T-helper 22 cell (primary cell): ENCODE measurements around the gene TCF7L2.

Experiments used
- DNase-seq: peaks from one replicate; pipeline ENCODE4 v3.0.0-alpha.2; 2020; ENCODE audit warnings: low read depth

TCF7L2 gene

DNA sequence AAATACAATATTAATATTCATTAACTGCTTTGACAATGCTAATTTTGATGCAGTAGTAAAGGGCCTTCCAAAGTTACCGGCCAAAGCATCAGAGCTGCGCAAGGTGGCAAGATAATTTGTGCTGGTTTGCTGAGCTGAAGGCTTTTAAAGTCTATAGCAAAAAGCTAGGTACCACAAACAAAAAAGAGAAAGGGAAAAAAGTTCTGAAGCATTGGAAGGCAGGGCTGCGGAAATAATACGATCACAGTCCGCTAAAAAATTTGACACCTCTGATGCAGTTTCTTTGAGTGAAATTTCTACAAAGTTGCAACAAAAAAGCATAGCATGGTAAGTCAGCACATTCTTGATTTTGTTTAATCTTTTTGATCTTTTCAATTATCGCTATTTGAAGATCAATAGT is 175.6 kb downstream of the TCF7L2 start:
- no peak for DNase-seq

DNA sequence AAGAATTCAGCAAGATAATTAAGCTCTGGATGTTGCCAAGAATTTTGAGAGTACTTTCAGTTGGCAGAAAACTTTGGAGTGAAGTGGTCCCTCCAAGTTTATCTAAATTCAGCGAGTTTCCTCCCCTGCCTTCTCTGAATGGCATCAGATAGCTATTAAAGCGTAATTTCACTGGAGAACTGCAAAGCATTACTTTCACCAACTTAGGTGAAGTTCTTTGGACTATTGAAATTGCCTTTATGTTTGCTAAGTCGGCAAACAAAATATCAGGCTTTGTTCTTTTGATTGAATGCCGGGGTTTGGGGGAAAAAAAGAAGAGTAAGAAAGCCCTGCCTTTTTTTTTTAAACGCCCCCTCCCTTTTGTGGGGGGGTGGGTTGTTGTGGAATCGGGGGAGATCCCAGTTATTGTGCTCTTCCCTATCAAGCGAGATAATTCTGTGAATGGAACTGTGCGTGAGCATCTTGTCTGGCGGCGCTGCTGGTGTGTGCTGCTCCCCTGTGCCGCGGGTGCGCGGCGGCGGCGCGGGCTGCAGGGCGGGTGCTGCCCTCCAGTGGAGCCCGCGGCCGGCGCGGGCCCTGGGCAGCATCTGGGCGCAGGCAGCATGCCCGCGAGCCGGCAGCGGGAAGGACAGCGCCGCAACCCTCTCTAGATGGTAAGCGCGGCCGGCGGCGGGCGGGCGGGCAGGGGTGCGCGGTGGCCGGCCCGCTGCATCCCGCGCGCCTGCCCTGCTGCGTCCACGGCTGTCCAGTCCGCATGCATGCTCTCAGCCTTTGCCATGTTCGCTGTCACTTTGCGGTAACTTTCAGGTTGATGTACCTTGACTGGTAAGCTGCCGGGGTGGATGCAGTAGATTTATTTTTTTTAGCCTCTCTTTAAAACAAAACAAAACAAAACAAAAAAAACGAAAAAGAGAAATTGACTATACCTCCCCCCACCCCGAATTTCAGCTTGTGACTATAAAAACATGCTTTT is 176.5 kb downstream of the TCF7L2 start:
- DNase-seq: no peak

DNA sequence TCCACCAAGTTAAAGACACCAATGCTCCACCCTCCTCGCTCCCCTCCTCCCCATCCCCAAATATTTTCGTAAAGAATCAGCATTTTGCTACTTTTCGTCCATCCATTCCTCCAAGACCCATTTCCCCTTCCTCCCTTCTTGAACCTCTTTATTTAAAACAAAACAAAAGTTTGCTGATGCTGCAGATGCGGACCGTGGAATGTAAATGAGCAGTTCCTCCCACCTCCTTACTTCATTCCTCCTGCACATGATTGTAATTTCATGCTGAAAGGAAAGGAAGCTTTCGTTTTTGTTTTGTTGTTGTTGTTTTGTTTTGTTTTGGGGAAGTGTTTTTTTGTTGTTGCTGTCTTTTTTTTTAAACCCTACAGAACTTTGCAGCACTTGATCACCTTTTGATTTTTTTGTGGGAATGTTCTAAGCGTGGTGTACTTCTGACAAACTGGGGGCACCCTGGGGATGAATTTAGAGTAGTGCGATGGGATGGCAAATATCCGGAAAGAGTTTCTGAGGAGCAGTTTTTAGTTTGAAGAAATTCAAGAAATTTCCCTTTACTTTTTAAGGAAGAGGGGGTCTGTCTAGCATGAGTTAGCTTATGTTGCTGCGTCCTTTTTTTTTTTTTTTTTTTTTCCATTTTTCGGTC is 177.3 kb downstream of the TCF7L2 start:
- DNase-seq: no peak

- no peak for DNase-seq
These were observed 177.8 kb downstream of the TCF7L2 start for GRCh38 chr10:113127901-113128283.

DNA sequence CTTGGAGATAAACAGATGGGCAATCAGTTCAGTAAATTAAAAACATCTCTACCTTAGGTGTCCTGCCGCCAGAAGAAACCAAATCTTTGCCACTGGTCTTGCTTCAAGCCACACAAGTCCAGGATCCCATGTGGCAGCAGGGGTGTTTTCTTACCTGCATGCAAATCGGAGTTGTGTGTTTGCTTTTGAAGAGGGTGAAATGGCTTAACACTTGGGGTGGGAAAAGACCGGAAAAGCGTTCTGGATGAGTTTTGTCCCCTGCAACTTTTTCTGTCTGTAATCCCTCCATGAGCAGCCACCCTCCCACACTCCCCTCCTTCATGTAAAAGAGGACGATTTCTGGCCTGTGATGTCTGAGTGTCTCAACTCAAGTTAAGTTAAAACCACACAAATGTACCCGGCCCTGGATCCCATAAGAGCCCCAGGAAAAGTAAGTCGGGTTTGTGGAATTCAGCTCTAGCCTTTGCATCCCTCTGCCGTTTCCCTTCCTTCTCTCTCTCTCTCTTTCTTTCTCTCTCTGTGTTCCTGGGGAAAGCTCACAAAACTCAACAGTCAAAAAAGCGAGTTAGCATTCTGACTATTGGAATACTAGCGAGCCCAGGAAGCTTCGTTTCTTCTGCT is 178.5 kb downstream of the TCF7L2 start:
- DNase-seq: no peak

DNA sequence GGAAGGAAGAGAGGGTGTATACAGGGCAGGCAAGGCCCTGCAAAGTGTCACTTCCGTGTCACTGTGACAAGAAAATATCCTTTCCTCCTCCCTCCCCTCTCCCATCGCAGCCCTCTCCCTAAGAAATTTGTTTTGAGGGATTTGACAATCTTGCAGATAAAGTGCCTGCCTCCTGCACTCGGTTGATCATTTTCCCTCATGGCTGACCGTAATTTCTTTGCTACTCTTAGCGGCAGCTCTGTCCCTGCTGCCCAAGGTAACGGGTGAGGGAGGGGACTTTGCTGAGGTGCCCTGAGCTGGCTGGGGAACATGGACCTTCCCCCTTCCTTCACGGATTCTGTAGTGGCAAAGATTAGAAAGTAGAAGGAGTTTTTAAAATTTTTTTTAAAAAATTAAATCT is 179.1 kb downstream of the TCF7L2 start:
- DNase-seq: no peak

DNA sequence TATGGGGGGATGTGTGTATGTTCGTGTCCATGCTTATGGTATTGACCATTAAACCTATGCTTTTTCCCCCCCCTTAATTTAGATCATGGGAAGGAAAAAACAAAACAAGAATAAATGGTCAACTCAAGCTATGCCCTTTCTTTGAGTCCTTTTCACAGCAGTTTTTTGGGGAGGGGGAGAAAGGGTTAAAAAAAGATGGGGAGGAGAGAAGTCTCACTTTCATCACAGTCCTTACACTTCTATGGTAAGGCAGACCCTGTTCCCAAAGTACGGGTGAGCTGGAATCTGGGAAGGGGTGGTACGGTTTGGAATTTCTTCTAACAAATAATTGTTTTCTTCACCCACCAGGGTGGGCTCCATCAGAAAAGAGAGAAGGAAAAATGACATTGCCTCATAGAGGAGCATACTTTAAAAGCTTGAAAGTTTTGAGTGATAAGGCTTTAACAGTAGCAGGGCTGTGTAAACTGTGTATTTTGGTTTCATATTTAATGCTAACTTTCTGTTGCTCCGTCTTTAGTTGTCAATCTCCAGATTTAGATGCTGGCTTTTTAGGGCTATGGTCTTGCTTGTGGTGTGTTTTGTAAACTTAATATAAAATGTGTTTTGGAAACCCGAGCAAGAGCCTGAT is 180.1 kb downstream of the TCF7L2 start:
- no peak for DNase-seq

GRCh38 chr10:113131613-113132261 is 181.7 kb downstream of the TCF7L2 start:
- DNase-seq: no peak

DNA sequence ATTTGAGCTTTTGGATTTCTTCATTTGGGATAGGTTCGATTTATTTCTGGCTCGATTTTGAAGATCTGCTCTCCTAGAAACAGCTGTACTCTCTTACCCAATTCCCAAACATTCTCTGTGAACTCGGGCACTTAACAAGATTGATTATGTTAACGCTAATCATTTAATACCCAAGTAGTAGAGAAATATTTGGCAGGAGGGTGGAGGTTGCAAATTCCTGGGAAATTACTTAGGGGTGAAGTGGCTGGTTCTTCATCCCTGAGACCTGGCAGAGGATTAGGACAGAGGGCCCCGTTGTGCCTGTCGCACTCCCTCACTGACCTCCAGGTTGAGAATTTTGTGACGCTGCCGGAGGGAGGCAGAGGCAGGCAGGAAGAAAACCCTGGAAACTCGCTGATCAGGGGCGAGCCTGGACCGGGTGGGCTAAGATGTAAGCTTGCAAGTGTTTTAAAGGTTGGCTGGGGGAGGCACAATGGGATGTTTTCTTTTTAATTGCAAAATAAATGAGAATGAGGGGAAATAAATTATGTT is 182.6 kb downstream of the TCF7L2 start:
- DNase-seq: no peak

- DNase-seq: no peak
These were observed 183.6 kb downstream of the TCF7L2 start for GRCh38 chr10:113133497-113134115.

DNA sequence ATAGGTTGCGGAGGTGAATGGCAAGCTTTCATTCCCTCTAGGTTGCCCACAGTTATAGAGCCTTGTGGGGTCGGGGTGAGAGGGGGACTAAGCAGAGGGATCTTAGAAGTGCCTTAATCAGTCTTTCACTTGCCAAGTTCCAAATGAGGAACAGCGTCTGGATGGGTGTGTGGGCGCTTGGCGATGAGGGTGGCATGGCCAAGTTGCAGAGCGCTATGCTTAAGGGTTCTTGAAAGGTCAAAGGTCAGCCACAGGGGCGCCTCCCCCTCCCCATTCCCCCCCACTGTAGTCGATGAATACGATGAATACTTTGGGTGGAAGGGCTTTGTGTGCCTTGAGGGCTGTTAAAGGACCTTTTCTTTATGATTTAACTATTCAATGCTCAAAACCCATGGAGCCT is 185.0 kb downstream of the TCF7L2 start:
- no peak for DNase-seq

- DNase-seq: no peak
These were observed 188.1 kb downstream of the TCF7L2 start for GRCh38 chr10:113137941-113138685.

- DNase-seq: no peak
These were observed 189.0 kb downstream of the TCF7L2 start for GRCh38 chr10:113138937-113139585.

GRCh38 chr10:113139699-113140098 is 189.7 kb downstream of the TCF7L2 start:
- DNase-seq: no peak

DNA sequence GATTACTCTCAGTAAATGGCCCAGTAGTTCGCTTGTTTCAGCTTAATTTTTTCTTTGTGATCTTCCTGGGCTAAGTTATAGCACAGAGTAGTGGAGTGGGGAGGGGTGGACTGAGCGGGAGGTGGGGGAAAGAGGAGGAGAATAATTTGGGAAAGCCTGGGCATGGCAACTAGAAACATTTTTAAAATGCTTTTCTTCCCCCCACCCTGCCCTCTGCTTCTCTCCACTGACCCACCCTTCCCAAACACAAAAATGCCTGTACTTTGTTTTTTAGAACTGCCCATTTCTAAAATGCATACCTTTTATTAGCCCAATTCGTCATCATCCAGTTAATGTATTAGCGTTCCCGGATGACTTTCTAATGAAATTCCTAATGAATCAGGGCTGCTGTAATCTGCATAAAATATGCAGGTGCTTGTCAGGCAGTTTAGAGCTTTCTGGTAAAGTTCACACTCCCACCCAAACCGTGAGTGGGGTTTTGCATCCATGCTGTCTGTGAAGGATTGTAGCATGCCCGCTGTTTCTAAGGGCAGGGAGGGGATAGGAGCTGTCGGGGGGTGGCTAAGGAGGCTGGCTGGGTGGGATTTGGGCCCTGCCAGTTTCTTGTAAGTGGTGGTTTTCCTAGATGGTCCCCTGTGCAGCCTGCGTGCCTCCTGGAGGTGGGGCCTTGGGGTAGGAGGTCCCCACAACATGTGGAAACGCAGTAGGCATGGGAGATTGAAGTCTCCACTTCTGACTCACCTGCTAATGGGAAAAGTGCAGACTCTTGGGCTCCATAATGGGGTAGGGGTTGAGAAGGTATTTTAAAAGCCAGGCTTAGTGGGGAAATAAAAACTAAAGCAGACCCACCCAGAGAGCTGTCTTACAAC is 190.3 kb downstream of the TCF7L2 start:
- DNase-seq: no peak

DNA sequence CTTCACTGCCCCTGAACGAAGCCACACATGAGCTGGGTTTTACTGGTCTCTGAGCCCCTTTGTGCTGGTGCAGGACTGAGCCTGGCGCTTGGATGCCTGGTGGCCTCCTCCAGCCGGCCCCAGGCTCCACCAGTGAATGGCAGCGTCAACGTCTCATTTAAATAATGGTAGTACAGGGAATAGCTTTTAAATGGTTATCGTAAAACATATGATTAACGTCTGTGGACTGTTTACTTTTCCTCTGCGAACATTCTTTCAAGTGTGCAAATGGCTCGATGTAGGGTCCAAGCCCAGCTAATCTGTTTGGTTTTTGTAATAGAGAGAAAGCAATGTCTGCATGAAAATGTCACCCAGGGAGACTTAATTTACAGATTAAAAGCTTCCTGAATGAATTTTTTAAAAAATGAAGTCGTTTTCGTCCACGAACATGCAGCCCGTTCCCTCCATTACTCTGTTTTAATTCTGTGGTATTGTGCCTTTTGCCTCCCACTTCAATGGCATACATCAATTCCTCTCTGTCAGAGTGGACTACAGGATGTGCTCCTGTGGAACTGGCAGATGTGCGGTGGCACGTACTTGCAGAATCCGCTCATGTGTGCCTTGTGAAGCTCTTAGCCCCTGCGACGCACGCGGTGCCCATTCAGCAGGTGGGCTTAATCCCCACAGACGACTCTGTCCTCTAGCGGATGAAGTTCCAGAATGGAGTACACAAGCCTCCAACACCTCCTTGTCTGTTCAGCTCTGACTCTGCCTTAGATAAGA is 192.7 kb downstream of the TCF7L2 start:
- no peak for DNase-seq

- no peak for DNase-seq
These were observed 194.5 kb downstream of the TCF7L2 start for GRCh38 chr10:113144576-113144975.
